ENCODE measurements around the gene MEF2D. TPM values are rescaled to one million over a fixed set of nuclear protein-coding genes. Genes with fewer than 3 reads are reported as not detected.
A peak's percentile ranks its signal among the peaks of the same experiment; 100 is the strongest.

The MEF2D gene
- total and polyA plus RNA-seq, 8 donors = 7.7 to 136 (median 18.8) TPM

GRCh38 chr1:156498432-156499193, 2.0 kb downstream of the MEF2D start:
- peak; percentile 54 to 74 for DNase-seq
- intact Hi-C loops (cut with DNase I; ENCODE audit: low total_unique reads) = no loop called here
- TF ChIP-seq EP300 (IDR thresholded peaks at IDR 0.05) (no peak), POLR2AphosphoS5 (IDR thresholded peaks at IDR 0.05) (peak; percentile 45 to 82 (median 73)), CTCF (IDR thresholded peaks at IDR 0.05) (no peak), POLR2A (IDR thresholded peaks at IDR 0.05) (no peak)
- H3K27me3 ChIP-seq = no peaks in the 10 kb centered on the region
- H3K36me3 ChIP-seq = peaks cover 0 to 7% (median 0%) of the 10 kb centered on the region in 4 donors
- H3K4me1 ChIP-seq = peaks cover 72 to 83% (median 81%) of the 10 kb centered on the region in 4 donors
- peak overlapping the region; percentile 80 to 95 (median 88) for H3K4me3 ChIP-seq
- H3K27ac ChIP-seq = peak overlapping the region; percentile 98 to 100 (median 100)
- H3K9me3 ChIP-seq = no peaks in the 10 kb centered on the region
- 7 to 15% (median 9%) methylated on average over 11 to 12 of the region's 12 CpGs for WGBS, 5 donors

- peaks cover 74 to 84% (median 81%) of the 10 kb centered on the region in 4 donors for H3K4me1 ChIP-seq
- DNase-seq = peak in 1 of 2 donors; percentile 64
- no peaks in the 10 kb centered on the region for H3K27me3 ChIP-seq
- intact Hi-C loops (cut with DNase I; ENCODE audit: low total_unique reads) = no loop called here
- no peaks in the 10 kb centered on the region for H3K9me3 ChIP-seq
- TF ChIP-seq POLR2A (IDR thresholded peaks at IDR 0.05) = no peak
- peaks cover 0 to 7% (median 0%) of the 10 kb centered on the region in 4 donors for H3K36me3 ChIP-seq
- 45 to 62% (median 60%) methylated on average over 5 of the region's 5 CpGs for WGBS, 5 donors
- peak overlapping the region in 4 of 5 donors; percentile 99 to 100 (median 100) for H3K27ac ChIP-seq
- H3K4me3 ChIP-seq = peak overlapping the region; percentile 80 to 95 (median 88)
Measured at GRCh38 chr1:156497743-156498431, 2.7 kb downstream of the MEF2D start.

- DNase-seq = no peak
- Histone ChIP-seq H3K27ac (peak overlapping the region in 4 of 5 donors; percentile 99 to 100 (median 100)), H3K9me3 (no peaks in the 10 kb centered on the region), H3K27me3 (no peaks in the 10 kb centered on the region), H3K36me3 (peaks cover 0 to 13% (median 0%) of the 10 kb centered on the region in 4 donors), H3K4me1 (peaks cover 75 to 84% (median 81%) of the 10 kb centered on the region in 4 donors), H3K4me3 (peak overlapping the region; percentile 6 to 93 (median 81))
- no peak for TF ChIP-seq EP300 (IDR thresholded peaks at IDR 0.05)
- no peak for TF ChIP-seq POLR2A (IDR thresholded peaks at IDR 0.05)
- TF ChIP-seq CTCF (IDR thresholded peaks at IDR 0.05) = no peak
- no peak for TF ChIP-seq POLR2AphosphoS5 (IDR thresholded peaks at IDR 0.05)
- intact Hi-C loops (cut with DNase I; ENCODE audit: low total_unique reads) = no loop called here
- WGBS, 5 donors = 65 to 74% (median 68%) methylated on average over 11 of the region's 11 CpGs
Measured at GRCh38 chr1:156497078-156497742, 3.4 kb downstream of the MEF2D start.

GRCh38 chr1:156496211-156496761, 4.3 kb downstream of the MEF2D start:
- Histone ChIP-seq H3K27ac (peak overlapping the region; percentile 55 to 100 (median 100)), H3K36me3 (peaks cover 0 to 14% (median 0%) of the 10 kb centered on the region in 4 donors), H3K4me1 (peaks cover 75 to 86% (median 82%) of the 10 kb centered on the region in 4 donors), H3K4me3 (peak overlapping the region; percentile 2 to 82 (median 41)), H3K27me3 (no peaks in the 10 kb centered on the region), H3K9me3 (no peaks in the 10 kb centered on the region)
- intact Hi-C loops (cut with DNase I; ENCODE audit: low total_unique reads) = no loop called here
- no peak for TF ChIP-seq CTCF (IDR thresholded peaks at IDR 0.05)
- no peak for TF ChIP-seq POLR2A (IDR thresholded peaks at IDR 0.05)
- TF ChIP-seq EP300 (IDR thresholded peaks at IDR 0.05) = no peak
- no peak for TF ChIP-seq POLR2AphosphoS5 (IDR thresholded peaks at IDR 0.05)
- 46 to 52% (median 47%) methylated on average over 10 of the region's 10 CpGs for WGBS, 5 donors
- no peak for DNase-seq

Measured in stomach (tissue), 9 donors.